Panc1 (cell line): ENCODE measurements around the gene TMEM236. TPM values are rescaled to one million over a fixed set of nuclear protein-coding genes. Genes with fewer than 3 reads are reported as not detected.

ENCODE experiments used
- ATAC-seq: fragments of 200-7000 bp; cut with Tn5 transposase; 2 replicates; pipeline ENCODE4 v1.9.1; 2020; ENCODE audit warnings: mild to moderate bottlenecking, moderate library complexity
- BruUV-seq: library from RNA; stranded (reverse); fragments of 400-500 nt; replicated peaks from 2 replicates; lab custom pipeline; 2021; lab: Mats Ljungman, UMichigan
- CTCF ChIA-PET: fragments of 300-600 bp; sonication (Branson Sonifier 250); formaldehyde crosslinking; loops from one replicate; lab custom pipeline; 2022; ENCODE audit warnings: antibody characterized with exemption; lab: Charles Lee
- POLR2A ChIA-PET: fragments of 300-600 bp; sonication (Branson Sonifier 250); formaldehyde crosslinking; loops from one replicate; lab custom pipeline; 2022; ENCODE audit warnings: antibody characterized with exemption; lab: Charles Lee
- DNase-seq: peaks from one replicate; pipeline ENCODE4 v3.0.0-alpha.2; 2010; ENCODE audit warnings: low read depth, low spot score
- H3K27ac ChIP-seq: 2 replicates; pipeline ENCODE4 v1.5.1; 2011; ENCODE audit warnings: mild to moderate bottlenecking, low read length, inconsistent platforms
- H3K27me3 ChIP-seq: fragments of 200-500 bp; sonication (Bioruptor generic); 2 replicates; pipeline ENCODE4 v1.6.0; 2014; ENCODE audit warnings: low read length, inconsistent platforms; ENCODE audit not compliant: control insufficient read depth, insufficient read depth
- H3K36me3 ChIP-seq: fragments of 200-500 bp; sonication (Bioruptor generic); 2 replicates; pipeline ENCODE4 v1.5.1; 2014; ENCODE audit warnings: inconsistent platforms, mild to moderate bottlenecking, low read length, moderate library complexity; ENCODE audit not compliant: control insufficient read depth, insufficient read depth
- H3K4me1 ChIP-seq: 2 replicates; pipeline ENCODE4 v1.5.1; 2011; ENCODE audit warnings: inconsistent platforms, mild to moderate bottlenecking, low read length, moderate library complexity; ENCODE audit not compliant: control insufficient read depth, insufficient read depth
- H3K4me3 ChIP-seq, 2 experiments: 2 replicates each; pipeline ENCODE4 v1.5.1; 2011 to 2012; ENCODE audit warnings: low read depth in 2 of 2, low read length in 2 of 2, mild to moderate bottlenecking in 2 of 2, inconsistent platforms in 1 of 2, moderate library complexity in 1 of 2
- H3K9me3 ChIP-seq: fragments of 200-500 bp; sonication (Bioruptor generic); 2 replicates; pipeline ENCODE4 v1.5.1; 2014; ENCODE audit warnings: low read depth, mild to moderate bottlenecking, inconsistent platforms, low read length, moderate library complexity; ENCODE audit not compliant: control insufficient read depth, insufficient read depth
- CTCF ChIP-seq: fragments of 450-650 bp; IDR thresholded peaks from 2 replicates; pipeline ENCODE4 v1.5.1; 2017; ENCODE audit warnings: mild to moderate bottlenecking
- POLR2AphosphoS5 ChIP-seq: IDR thresholded peaks from 2 replicates; pipeline ENCODE4 v1.6.1; 2012; ENCODE audit warnings: mild to moderate bottlenecking, low read depth, low read length, moderate library complexity
- REST ChIP-seq, 2 experiments: IDR thresholded peaks; 2 replicates each; pipeline ENCODE4 v1.6.1; 2011 to 2012; ENCODE audit warnings: low read depth in 2 of 2, control low read depth in 1 of 2, low read length in 1 of 2, mild to moderate bottlenecking in 1 of 2, moderate library complexity in 1 of 2; ENCODE audit not compliant: insufficient read depth in 1 of 2
- SIN3A ChIP-seq: IDR thresholded peaks from 2 replicates; pipeline ENCODE4 v1.6.1; 2012; ENCODE audit warnings: low read depth, mild to moderate bottlenecking, low read length, moderate library complexity, borderline replicate concordance; ENCODE audit not compliant: insufficient read depth
- TCF7L2 ChIP-seq: IDR thresholded peaks from 2 replicates; pipeline ENCODE4 v1.6.1; 2011; ENCODE audit warnings: mild to moderate bottlenecking, low read depth, low read length, inconsistent platforms
- in situ Hi-C: cut with HindIII; loops from 2 replicates; pipeline ENCODE4 v1.10.0; 2016; ENCODE audit warnings: low sequenced_read_pairs, low pct_unique_long_range_greater_than_20kb
- intact Hi-C: fragments of 100-400 bp; cut with micrococcal nuclease; formaldehyde crosslinking; loops from one replicate; pipeline ENCODE4 v1.10.0; 2022; ENCODE audit not compliant: unreplicated experiment
- total RNA-seq: library from RNA; stranded (reverse); gene quantifications from one replicate; pipeline ENCODE4 v1.2.1, GENCODE V29; 2021; ENCODE audit not compliant: unreplicated experiment

TMEM236 gene
- total RNA-seq, 1 experiment from 2014 or later, result 0.05 TPM

GRCh38 chr10:17847585-17848296, 95.7 kb downstream of the TMEM236 start:
- ChIA-PET CTCF (interaction anchor here (0.6 kb wide), 1 partner anchor 1118 kb away, joined by 3 read pairs; no protein-coding TSS in a partner anchor), POLR2A (no interaction called here)
- H3K36me3 ChIP-seq, result no peaks in the 10 kb centered on the region
- ATAC-seq, result no peak
- in situ Hi-C loops, result no loop called here
- H3K4me3 ChIP-seq, result no peak overlapping the region
- intact Hi-C loops, result loop anchor here (5.0 kb wide), 1 partner anchor 370 kb away; no protein-coding TSS in a partner anchor
- H3K9me3 ChIP-seq, result no peaks in the 10 kb centered on the region
- H3K27ac ChIP-seq, result no peak overlapping the region
- DNase-seq, result no peak
- TF ChIP-seq SIN3A (no peak), CTCF (peak; percentile 58), POLR2AphosphoS5 (no peak), REST (IDR thresholded peaks at IDR 0.05; ENCODE audit: insufficient read depth in 1 of 2, low read depth in 2 of 2, low read length in 1 of 2) (no peak), TCF7L2 (no peak)
- no TSS peak for BruUV-seq
- H3K27me3 ChIP-seq, result no peaks in the 10 kb centered on the region
- no peaks in the 10 kb centered on the region for H3K4me1 ChIP-seq

GRCh38 chr10:17848646-17849045, 96.6 kb downstream of the TMEM236 start:
- no peak overlapping the region for H3K4me3 ChIP-seq
- ChIA-PET POLR2A (no interaction called here), CTCF (no interaction called here)
- ATAC-seq (no peak), DNase-seq (no peak)
- H3K36me3 ChIP-seq, result no peaks in the 10 kb centered on the region
- intact Hi-C loops (loop anchor here (5.0 kb wide), 1 partner anchor 369 kb away; no protein-coding TSS in a partner anchor), in situ Hi-C loops (no loop called here)
- BruUV-seq, result no TSS peak
- H3K9me3 ChIP-seq, result no peaks in the 10 kb centered on the region
- H3K27me3 ChIP-seq, result no peaks in the 10 kb centered on the region
- no peak overlapping the region for H3K27ac ChIP-seq
- no peaks in the 10 kb centered on the region for H3K4me1 ChIP-seq
- TF ChIP-seq POLR2AphosphoS5 (no peak), REST (IDR thresholded peaks at IDR 0.05; ENCODE audit: insufficient read depth in 1 of 2, low read depth in 2 of 2, low read length in 1 of 2) (no peak), CTCF (no peak)
